ENCODE results near the gene CDC42. TPM values are rescaled to one million over a fixed set of nuclear protein-coding genes. Genes with fewer than 3 reads are reported as not detected.

Gene CDC42
- total RNA-seq, 1 experiment from 2014 or later: 171 TPM

- DNase-seq (ENCODE audit: low spot score): no peak
- peaks cover 27% of the 10 kb centered on the region for H3K4me1 Mint-ChIP-seq
- H3K27ac Mint-ChIP-seq: peak overlapping the region; percentile 78
- no peak for ATAC-seq
- no peak overlapping the region for H3K4me3 Mint-ChIP-seq
- peaks cover 4% of the 10 kb centered on the region; the same call in 1 of the 2 replicates for H3K36me3 Mint-ChIP-seq
- H3K27me3 Mint-ChIP-seq (ENCODE audit: low read depth): no peaks in the 10 kb centered on the region
- ChIA-PET POLR2A (no interaction called here), CTCF (interaction anchor here (2.0 kb wide), 1 partner anchor 21 kb away, joined by 4 read pairs; no protein-coding TSS in a partner anchor)
- H3K9me3 Mint-ChIP-seq: peaks cover 6% of the 10 kb centered on the region
- TF ChIP-seq NR1H2 (CRISPR knock-in tag; IDR thresholded peaks at IDR 0.05) (no peak), ZNF396 (CRISPR knock-in tag; IDR thresholded peaks at IDR 0.05; ENCODE audit: borderline replicate concordance) (no peak), USF1 (CRISPR knock-in tag; IDR thresholded peaks at IDR 0.05) (no peak), MAX (CRISPR knock-in tag; IDR thresholded peaks at IDR 0.05) (no peak), ZBTB21 (CRISPR knock-in tag; IDR thresholded peaks at IDR 0.05; ENCODE audit: borderline replicate concordance) (no peak), ATF1 (CRISPR knock-in tag; IDR thresholded peaks at IDR 0.05) (no peak), SMAD3 (CRISPR knock-in tag; IDR thresholded peaks at IDR 0.05; ENCODE audit: borderline replicate concordance) (no peak), ELF4 (CRISPR knock-in tag; IDR thresholded peaks at IDR 0.05; ENCODE audit: low read depth) (no peak), NR2C2 (CRISPR knock-in tag; IDR thresholded peaks at IDR 0.05) (no peak)
Observed at GRCh38 chr1:22044690-22045420, 7.7 kb upstream of the CDC42 start.

- Mint-ChIP-seq H3K9me3 (peaks cover 6% of the 10 kb centered on the region), H3K27me3 (ENCODE audit: low read depth) (no peaks in the 10 kb centered on the region), H3K4me1 (peaks cover 22% of the 10 kb centered on the region), H3K27ac (no peak overlapping the region; the same call in 1 of the 2 replicates), H3K4me3 (no peak overlapping the region), H3K36me3 (peaks cover 4% of the 10 kb centered on the region; the same call in 1 of the 2 replicates)
- CTCF ChIA-PET: no interaction called here
- TF ChIP-seq FOXK1 (CRISPR knock-in tag; IDR thresholded peaks at IDR 0.05) (no peak), ZNF416 (CRISPR knock-in tag; IDR thresholded peaks at IDR 0.05) (peak; percentile 70; the same call in 1 of the 2 replicates)
- DNase-seq (ENCODE audit: low spot score): no peak
- POLR2A ChIA-PET: no interaction called here
- ATAC-seq: no peak
Observed at GRCh38 chr1:22045604-22046228, 6.8 kb upstream of the CDC42 start.

GRCh38 chr1:22048351-22049192 lies 3.9 kb upstream of the CDC42 start:
- ChIA-PET CTCF (interaction anchor here (1.6 kb wide), 1 partner anchor 11 kb away, joined by 3 read pairs; no protein-coding TSS in a partner anchor), POLR2A (no interaction called here)
- H3K4me1 Mint-ChIP-seq: peaks cover 14% of the 10 kb centered on the region
- H3K36me3 Mint-ChIP-seq: peaks cover 4% of the 10 kb centered on the region; the same call in 1 of the 2 replicates
- H3K4me3 Mint-ChIP-seq: no peak overlapping the region
- ATAC-seq: no peak
- no peak overlapping the region for H3K27ac Mint-ChIP-seq
- peaks cover 6% of the 10 kb centered on the region for H3K9me3 Mint-ChIP-seq
- H3K27me3 Mint-ChIP-seq (ENCODE audit: low read depth): no peaks in the 10 kb centered on the region
- no peak for TF ChIP-seq ATF3 (CRISPR knock-in tag; conservative IDR thresholded peaks at IDR 0.05)
- TF ChIP-seq USF1 (CRISPR knock-in tag; IDR thresholded peaks at IDR 0.05): peak; percentile 73
- no peak for DNase-seq (ENCODE audit: low spot score)

GRCh38 chr1:22050330-22050729 lies 2.2 kb upstream of the CDC42 start:
- DNase-seq (ENCODE audit: low spot score) (no peak), ATAC-seq (no peak)
- peaks cover 21% of the 10 kb centered on the region for H3K4me1 Mint-ChIP-seq
- H3K36me3 Mint-ChIP-seq: peaks cover 6% of the 10 kb centered on the region
- POLR2A ChIA-PET: no interaction called here
- CTCF ChIA-PET: interaction anchor here (0.8 kb wide), 1 partner anchor 10 kb away, joined by 3 read pairs; no protein-coding TSS in a partner anchor
- H3K4me3 Mint-ChIP-seq: no peak overlapping the region
- H3K27me3 Mint-ChIP-seq (ENCODE audit: low read depth): no peaks in the 10 kb centered on the region
- H3K27ac Mint-ChIP-seq: no peak overlapping the region
- H3K9me3 Mint-ChIP-seq: peaks cover 3% of the 10 kb centered on the region
- TF ChIP-seq CDX4 (CRISPR knock-in tag; IDR thresholded peaks at IDR 0.05; ENCODE audit: borderline replicate concordance) (no peak), USF1 (CRISPR knock-in tag; IDR thresholded peaks at IDR 0.05) (no peak), ZBTB43 (CRISPR knock-in tag; IDR thresholded peaks at IDR 0.05) (no peak), KAT7 (CRISPR knock-in tag; IDR thresholded peaks at IDR 0.05; ENCODE audit: borderline replicate concordance) (no peak), PRRX2 (CRISPR knock-in tag; IDR thresholded peaks at IDR 0.05) (no peak), ZNF263 (CRISPR knock-in tag; IDR thresholded peaks at IDR 0.05; ENCODE audit: low read depth) (no peak), CREM (CRISPR knock-in tag; IDR thresholded peaks at IDR 0.05) (no peak), MYBL2 (CRISPR knock-in tag; IDR thresholded peaks at IDR 0.05) (no peak), ZNF317 (CRISPR knock-in tag; IDR thresholded peaks at IDR 0.05; ENCODE audit: borderline replicate concordance, low read depth) (no peak), NFE2L1 (CRISPR knock-in tag; IDR thresholded peaks at IDR 0.05) (no peak)
